GM19463 (cell line): ENCODE data around the gene LMBRD1.
"Not testable (repeated sequence)": the region's sequence is repeated elsewhere in the genome, so short reads cannot be mapped to it uniquely, and the experiment has no call there.

Experiments used
- ATAC-seq: cut with Tn5 transposase; IDR thresholded peaks from one replicate; pipeline ENCODE4 v1.9.1; 2021; ENCODE audit warnings: mild to moderate bottlenecking, moderate library complexity; ENCODE audit not compliant: unreplicated experiment

LMBRD1 gene

GRCh38 chr6:69756907-69757306 is 39.9 kb downstream of the LMBRD1 start:
- no peak for ATAC-seq

GRCh38 chr6:69756366-69756765 is 40.4 kb downstream of the LMBRD1 start:
- ATAC-seq, result no peak

GRCh38 chr6:69735027-69735426 is 61.8 kb downstream of the LMBRD1 start:
- no peak for ATAC-seq

GRCh38 chr6:69732640-69733039 is 64.2 kb downstream of the LMBRD1 start:
- ATAC-seq, result peak; percentile 87

GRCh38 chr6:69732045-69732444 is 64.8 kb downstream of the LMBRD1 start:
- ATAC-seq, result no peak

GRCh38 chr6:69729870-69730449 is 66.8 kb downstream of the LMBRD1 start:
- ATAC-seq, result no peak

- ATAC-seq, result no peak
Observed at GRCh38 chr6:69722683-69723082, 74.1 kb downstream of the LMBRD1 start.

GRCh38 chr6:69719602-69720193 is 77.1 kb downstream of the LMBRD1 start:
- peak; percentile 63 for ATAC-seq

GRCh38 chr6:69706724-69707123 is 90.1 kb downstream of the LMBRD1 start:
- no peak for ATAC-seq

GRCh38 chr6:69705954-69706353 is 90.9 kb downstream of the LMBRD1 start:
- no peak for ATAC-seq

GRCh38 chr6:69704916-69705315 is 91.9 kb downstream of the LMBRD1 start:
- no peak for ATAC-seq

GRCh38 chr6:69699655-69700054 is 97.2 kb downstream of the LMBRD1 start:
- no peak for ATAC-seq

- no peak for ATAC-seq
Observed at GRCh38 chr6:69696273-69696672, 100.5 kb downstream of the LMBRD1 start.

- no peak for ATAC-seq
Observed at GRCh38 chr6:69693762-69694161, 103.0 kb downstream of the LMBRD1 start.

- ATAC-seq, result no peak
Observed at GRCh38 chr6:69690986-69691385, 105.8 kb downstream of the LMBRD1 start.

GRCh38 chr6:69680302-69680701 is 116.5 kb downstream of the LMBRD1 start:
- no peak for ATAC-seq

- no peak for ATAC-seq
Observed at GRCh38 chr6:69673298-69673697, 123.5 kb downstream of the LMBRD1 start.

GRCh38 chr6:69668916-69669315 is 127.9 kb downstream of the LMBRD1 start:
- no peak for ATAC-seq

- ATAC-seq, result not testable (repeated sequence)
Observed at GRCh38 chr6:69666779-69667178, 130.0 kb downstream of the LMBRD1 start.

GRCh38 chr6:69665437-69665836 is 131.4 kb downstream of the LMBRD1 start:
- ATAC-seq, result no peak

- no peak for ATAC-seq
Observed at GRCh38 chr6:69664551-69664950, 132.3 kb downstream of the LMBRD1 start.

GRCh38 chr6:69663215-69663614 is 133.6 kb downstream of the LMBRD1 start:
- ATAC-seq, result no peak

- ATAC-seq, result no peak
Observed at GRCh38 chr6:69650703-69651102, 146.1 kb downstream of the LMBRD1 start.
